ENCODE measurements around the gene SRMS. TPM values are rescaled to one million over a fixed set of nuclear protein-coding genes. Genes with fewer than 3 reads are reported as not detected.
A peak's percentile ranks its signal among the peaks of the same experiment; 100 is the strongest.

The SRMS gene
- total RNA-seq, 1 donor from 2014 or later, result not detected

DNA sequence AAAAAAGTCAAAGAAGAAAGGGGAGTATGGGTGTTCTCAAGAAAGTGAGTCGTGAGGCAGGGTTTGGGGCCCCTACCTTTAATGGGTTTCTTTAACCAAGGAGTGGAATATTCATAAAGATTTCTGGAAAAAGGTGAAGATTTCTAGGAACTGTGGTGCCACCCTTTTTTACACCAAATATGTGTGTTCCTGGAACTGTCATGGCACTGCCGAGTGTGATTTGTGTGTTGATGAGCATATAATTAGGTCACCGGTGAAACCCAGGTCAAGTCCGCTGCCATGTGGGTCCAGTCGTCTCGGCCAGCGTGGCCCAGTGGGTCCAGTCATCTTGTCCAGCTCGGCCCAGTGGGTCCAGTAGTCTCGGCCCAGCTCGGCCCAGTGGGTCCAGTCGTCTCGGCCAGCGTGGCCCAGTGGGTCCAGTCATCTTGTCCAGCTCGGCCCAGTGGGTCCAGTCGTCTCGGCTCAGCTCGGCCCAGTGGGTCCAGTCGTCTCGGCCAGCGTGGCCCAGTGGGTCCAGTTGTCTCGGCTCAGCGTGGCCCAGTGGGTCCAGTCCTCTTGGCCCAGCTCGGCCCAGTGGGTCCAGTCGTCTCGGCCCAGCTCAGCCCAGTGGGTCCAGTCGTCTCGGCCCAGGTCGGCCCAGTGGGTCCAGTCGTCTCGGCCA lies 40.3 kb downstream of the SRMS start:
- Mint-ChIP-seq H3K4me3 (no peak overlapping the region), H3K4me1 (ENCODE audit: low read depth) (no peaks in the 10 kb centered on the region), H3K27me3 (ENCODE audit: insufficient read depth) (peaks cover 14% of the 10 kb centered on the region), H3K36me3 (ENCODE audit: low read depth) (no peaks in the 10 kb centered on the region), H3K9me3 (peaks cover 3% of the 10 kb centered on the region), H3K27ac (peak overlapping the region; percentile 25)
- intact Hi-C loops (cut with micrococcal nuclease), result no loop called here
- no peak for DNase-seq (ENCODE audit: low spot score)

DNA sequence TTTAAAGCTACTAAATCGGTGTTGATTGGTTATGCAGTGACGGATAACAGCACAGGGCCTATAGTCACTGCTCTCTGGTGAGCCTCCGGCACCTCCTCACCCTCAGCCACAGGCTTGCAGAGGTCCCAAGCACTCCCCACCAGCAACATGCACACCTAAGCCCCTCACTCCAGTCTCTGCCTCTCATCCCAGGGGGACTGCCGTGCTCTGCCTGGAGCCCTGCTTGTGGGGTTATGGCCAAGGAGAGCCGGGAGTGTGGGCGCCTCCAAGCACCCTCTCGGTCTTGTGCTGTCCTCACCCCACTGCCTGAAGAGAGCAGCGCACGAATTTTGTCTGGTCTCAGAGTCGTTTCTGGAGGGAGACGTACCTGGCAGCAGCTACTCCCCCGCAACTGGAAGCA lies 41.8 kb downstream of the SRMS start:
- H3K4me1 Mint-ChIP-seq (ENCODE audit: low read depth), result no peaks in the 10 kb centered on the region
- no peaks in the 10 kb centered on the region for H3K36me3 Mint-ChIP-seq (ENCODE audit: low read depth)
- intact Hi-C loops (cut with micrococcal nuclease), result no loop called here
- DNase-seq (ENCODE audit: low spot score), result no peak
- no peak overlapping the region for H3K4me3 Mint-ChIP-seq
- no peak overlapping the region for H3K27ac Mint-ChIP-seq
- H3K9me3 Mint-ChIP-seq, result peaks cover 3% of the 10 kb centered on the region
- peaks cover 10% of the 10 kb centered on the region for H3K27me3 Mint-ChIP-seq (ENCODE audit: insufficient read depth)

DNA sequence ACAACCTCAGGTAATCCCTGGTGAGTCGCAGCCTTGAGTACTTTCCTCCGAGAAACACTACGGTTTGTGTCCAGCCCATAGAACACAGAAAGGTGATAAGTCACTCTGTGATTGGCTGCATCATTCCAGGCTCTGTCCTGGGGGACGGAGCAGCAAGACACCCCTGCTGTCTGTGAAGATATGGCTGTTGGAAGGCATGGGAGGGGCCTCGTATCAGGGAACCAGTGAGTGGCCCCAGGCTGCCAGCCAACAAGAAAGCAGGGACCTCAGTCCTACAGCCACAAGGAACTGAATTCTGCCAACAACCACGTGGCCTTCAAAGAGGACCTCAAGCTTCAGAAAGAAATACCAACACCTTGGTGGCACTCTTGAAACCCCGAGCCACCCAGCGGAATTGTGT lies 42.3 kb downstream of the SRMS start:
- Mint-ChIP-seq H3K4me3 (no peak overlapping the region), H3K9me3 (peaks cover 3% of the 10 kb centered on the region), H3K27me3 (ENCODE audit: insufficient read depth) (peaks cover 7% of the 10 kb centered on the region), H3K27ac (no peak overlapping the region), H3K4me1 (ENCODE audit: low read depth) (no peaks in the 10 kb centered on the region), H3K36me3 (ENCODE audit: low read depth) (no peaks in the 10 kb centered on the region)
- no peak for DNase-seq (ENCODE audit: low spot score)
- intact Hi-C loops (cut with micrococcal nuclease), result no loop called here

DNA sequence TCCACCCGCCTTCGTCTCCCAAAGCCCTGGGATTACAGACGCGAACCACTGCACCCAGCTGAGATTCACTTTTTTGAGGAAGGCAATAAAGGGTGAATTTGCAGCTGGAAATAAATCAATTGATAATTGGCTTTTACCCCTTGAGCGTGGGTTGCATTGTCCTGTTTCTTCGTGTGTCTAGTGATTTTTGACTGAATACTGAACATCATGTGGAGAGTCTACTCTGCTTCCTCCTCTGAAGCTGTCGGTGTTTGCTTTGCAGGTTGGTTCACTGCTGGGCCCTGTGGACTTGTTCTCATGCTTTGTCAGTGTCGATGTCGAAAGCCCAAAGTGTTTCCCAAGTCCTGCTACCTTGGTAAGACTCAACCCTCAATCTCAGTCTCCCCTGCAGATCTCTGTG lies 42.9 kb downstream of the SRMS start:
- Mint-ChIP-seq H3K36me3 (ENCODE audit: low read depth) (no peaks in the 10 kb centered on the region), H3K4me3 (no peak overlapping the region), H3K4me1 (ENCODE audit: low read depth) (no peaks in the 10 kb centered on the region), H3K9me3 (peaks cover 3% of the 10 kb centered on the region), H3K27ac (no peak overlapping the region), H3K27me3 (ENCODE audit: insufficient read depth) (peaks cover 9% of the 10 kb centered on the region)
- intact Hi-C loops (cut with micrococcal nuclease), result no loop called here
- DNase-seq (ENCODE audit: low spot score), result no peak

DNA sequence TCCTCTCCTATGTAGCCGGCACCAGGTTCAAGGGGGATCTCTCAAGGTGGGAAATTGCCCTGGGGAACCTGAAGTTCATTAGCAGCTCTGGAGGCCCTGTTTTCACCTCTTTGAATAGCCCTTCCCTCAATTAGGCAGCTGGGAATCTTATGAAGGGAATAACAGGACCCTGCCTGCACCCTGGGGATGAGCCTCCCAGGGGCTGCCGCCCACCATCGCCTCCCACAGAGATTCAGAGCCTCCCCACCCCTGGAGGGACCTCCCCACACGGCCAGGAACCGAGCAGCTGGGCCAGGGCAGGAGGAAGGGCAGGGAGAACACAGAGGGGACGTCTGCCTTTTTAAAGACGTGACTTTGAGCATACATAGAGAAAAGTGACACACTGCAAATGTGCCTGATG lies 44.0 kb downstream of the SRMS start:
- intact Hi-C loops (cut with micrococcal nuclease), result no loop called here
- Mint-ChIP-seq H3K4me1 (ENCODE audit: low read depth) (no peaks in the 10 kb centered on the region), H3K27ac (no peak overlapping the region), H3K9me3 (peaks cover 3% of the 10 kb centered on the region), H3K36me3 (ENCODE audit: low read depth) (no peaks in the 10 kb centered on the region), H3K4me3 (no peak overlapping the region), H3K27me3 (ENCODE audit: insufficient read depth) (peaks cover 6% of the 10 kb centered on the region)
- DNase-seq (ENCODE audit: low spot score), result no peak

DNA sequence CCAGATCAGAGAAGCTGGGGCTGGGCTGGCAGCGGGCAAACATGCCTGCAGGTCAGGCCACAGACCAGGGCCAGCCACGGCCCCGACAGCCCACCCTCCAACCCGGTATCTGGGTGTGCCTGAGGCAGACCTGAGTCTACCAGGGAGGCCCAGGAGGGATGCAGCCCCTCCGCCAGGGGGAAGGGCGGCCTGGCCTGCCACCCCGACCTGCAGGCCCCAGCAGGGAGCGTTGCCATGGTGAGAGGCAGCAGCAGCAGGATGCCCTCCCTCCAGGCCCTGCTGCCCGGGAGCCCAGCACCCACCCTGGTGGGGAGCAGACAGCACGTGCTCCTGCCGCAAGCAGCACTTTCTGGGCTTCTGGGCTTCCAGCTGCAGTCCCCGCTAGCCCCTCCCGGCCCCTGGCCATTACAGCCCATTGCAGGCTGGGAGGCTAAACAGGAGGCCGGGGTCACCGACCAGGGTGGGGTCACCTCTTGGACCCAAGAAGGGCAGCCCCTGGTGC lies 44.8 kb downstream of the SRMS start:
- Mint-ChIP-seq H3K36me3 (ENCODE audit: low read depth) (no peaks in the 10 kb centered on the region), H3K27me3 (ENCODE audit: insufficient read depth) (peaks cover 6% of the 10 kb centered on the region), H3K4me1 (ENCODE audit: low read depth) (no peaks in the 10 kb centered on the region), H3K4me3 (no peak overlapping the region), H3K27ac (no peak overlapping the region), H3K9me3 (peaks cover 3% of the 10 kb centered on the region)
- intact Hi-C loops (cut with micrococcal nuclease), result no loop called here
- DNase-seq (ENCODE audit: low spot score), result no peak

DNA sequence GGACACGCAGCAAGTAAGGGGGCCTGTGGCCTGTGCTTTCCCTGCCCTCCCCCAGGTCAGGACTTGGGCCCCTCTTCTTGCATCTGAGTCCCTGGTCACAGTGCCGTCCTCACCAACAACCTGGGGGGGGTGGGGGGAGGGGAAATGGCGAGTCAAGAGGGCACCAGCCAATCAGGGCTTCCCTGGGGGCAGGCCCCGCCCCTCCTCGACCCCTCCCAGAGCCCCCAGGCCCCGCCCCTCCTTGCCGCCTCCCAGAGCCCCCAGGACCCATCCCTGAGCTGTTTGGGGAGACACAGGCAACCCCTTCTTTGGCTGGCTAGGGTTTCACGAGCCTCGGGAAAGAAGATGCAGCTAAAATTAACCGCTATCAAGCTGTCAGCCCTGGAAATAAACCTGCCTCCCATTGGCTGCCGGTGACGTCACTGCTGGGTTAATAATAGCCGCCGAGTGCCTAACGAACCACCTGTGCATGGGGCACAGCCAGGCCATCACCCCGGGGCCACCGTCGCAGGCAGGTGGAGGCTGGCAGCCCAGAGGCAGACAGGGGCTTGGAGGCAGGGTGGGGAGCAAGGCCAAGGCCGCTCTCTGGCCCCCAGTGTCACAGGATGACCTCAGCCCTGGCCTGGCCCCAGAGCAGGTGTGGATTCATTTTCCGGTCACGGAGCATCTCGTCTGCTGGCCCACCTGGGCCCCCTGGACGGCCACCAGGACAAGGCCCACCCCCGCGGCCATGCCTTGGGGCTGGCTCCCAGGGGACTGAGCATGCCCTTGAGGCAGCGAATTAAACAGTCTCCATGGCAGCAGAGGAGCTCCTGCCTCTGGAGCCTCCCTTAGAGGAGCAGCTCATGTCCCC lies 45.5 kb downstream of the SRMS start:
- no peaks in the 10 kb centered on the region for H3K36me3 Mint-ChIP-seq (ENCODE audit: low read depth)
- intact Hi-C loops (cut with micrococcal nuclease), result no loop called here
- peaks cover 3% of the 10 kb centered on the region for H3K9me3 Mint-ChIP-seq
- H3K27me3 Mint-ChIP-seq (ENCODE audit: insufficient read depth), result peaks cover 12% of the 10 kb centered on the region
- no peak for DNase-seq (ENCODE audit: low spot score)
- no peak overlapping the region for H3K4me3 Mint-ChIP-seq
- no peaks in the 10 kb centered on the region for H3K4me1 Mint-ChIP-seq (ENCODE audit: low read depth)
- H3K27ac Mint-ChIP-seq, result no peak overlapping the region

DNA sequence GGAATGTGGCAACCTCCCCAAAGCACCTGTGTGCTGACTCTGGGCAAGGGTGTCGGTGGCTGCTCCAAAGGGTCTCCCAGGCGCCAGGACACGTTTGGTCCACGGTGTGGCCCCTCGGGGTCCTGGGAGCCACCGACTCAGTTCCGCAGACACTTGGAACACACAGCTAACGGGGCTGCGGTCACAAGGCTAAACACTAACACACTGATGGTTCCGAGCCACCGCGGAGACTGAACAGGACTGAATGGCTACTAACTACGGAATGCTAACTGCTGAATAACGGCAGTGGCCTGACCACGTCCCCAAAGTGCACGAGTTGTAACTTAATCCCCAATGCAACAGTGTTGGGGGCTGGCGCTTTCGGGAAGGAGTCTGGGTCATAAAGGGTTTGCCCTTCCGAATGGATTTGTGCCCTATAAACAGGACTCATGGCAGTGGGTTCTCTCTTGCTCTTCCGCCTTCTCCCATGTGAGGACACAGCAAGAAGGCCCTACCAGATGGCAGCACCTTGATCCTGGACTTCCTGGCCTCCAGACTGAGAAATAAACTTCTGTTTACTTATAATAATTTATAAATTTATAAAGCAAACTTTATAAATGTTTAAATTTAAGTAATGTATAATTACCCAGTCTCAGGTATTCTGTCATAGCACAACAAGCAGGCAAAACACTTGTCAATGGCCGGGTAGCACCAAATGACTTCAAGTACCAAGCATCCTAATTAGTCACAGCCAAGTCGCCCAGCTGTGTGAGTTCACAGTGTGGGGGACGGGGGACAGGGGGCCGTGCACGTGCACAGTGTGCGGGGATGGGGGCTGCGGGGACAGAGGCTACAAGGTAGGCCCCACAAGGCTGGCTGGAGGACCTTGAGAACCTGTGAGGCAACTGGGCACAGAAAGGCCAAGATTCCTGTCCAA lies 46.4 kb downstream of the SRMS start:
- no peak for DNase-seq (ENCODE audit: low spot score)
- peaks cover 18% of the 10 kb centered on the region for H3K27me3 Mint-ChIP-seq (ENCODE audit: insufficient read depth)
- H3K36me3 Mint-ChIP-seq (ENCODE audit: low read depth), result no peaks in the 10 kb centered on the region
- intact Hi-C loops (cut with micrococcal nuclease), result no loop called here
- no peak overlapping the region for H3K27ac Mint-ChIP-seq
- no peak overlapping the region for H3K4me3 Mint-ChIP-seq
- H3K4me1 Mint-ChIP-seq (ENCODE audit: low read depth), result no peaks in the 10 kb centered on the region
- peaks cover 3% of the 10 kb centered on the region for H3K9me3 Mint-ChIP-seq

DNA sequence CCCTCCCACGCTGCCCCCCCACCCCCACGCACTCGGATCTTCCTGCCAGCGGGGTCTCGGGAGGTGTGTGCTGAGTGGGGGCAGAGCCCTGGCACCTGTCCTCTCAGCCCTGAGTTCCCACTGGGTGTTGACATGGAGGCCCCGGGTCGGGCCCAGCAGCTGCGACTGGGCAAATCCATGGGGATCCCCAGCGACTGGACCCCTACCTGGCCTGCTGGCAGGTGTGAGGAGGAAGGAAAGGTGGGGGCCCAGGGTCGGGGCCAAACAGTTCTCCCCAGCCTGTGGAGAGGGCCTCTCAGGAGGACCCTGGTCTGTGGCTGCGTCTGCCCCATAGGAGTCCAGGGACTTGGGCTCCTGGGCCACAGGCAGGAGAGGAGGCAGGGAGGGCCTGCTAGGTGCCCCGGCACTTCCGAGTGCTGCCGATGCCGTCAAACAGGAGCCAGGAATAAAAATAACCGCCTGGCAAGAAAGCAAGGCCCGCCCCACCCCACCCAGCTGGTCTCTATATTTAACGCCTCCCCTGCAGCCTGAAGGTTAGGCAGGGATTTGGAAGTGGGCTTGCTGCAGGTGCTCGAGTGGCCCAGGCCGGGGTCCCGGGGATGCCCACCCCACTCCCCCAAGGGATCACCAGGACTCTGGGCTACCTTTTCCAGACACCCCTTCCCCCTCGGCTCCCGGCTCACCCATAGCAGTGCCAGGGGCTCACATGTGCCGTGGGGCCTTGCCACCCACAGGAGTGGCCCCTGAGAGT lies 47.2 kb downstream of the SRMS start:
- Mint-ChIP-seq H3K4me3 (no peak overlapping the region), H3K27ac (no peak overlapping the region), H3K9me3 (peaks cover 3% of the 10 kb centered on the region), H3K36me3 (ENCODE audit: low read depth) (no peaks in the 10 kb centered on the region), H3K27me3 (ENCODE audit: insufficient read depth) (peaks cover 18% of the 10 kb centered on the region), H3K4me1 (ENCODE audit: low read depth) (no peaks in the 10 kb centered on the region)
- intact Hi-C loops (cut with micrococcal nuclease), result no loop called here
- no peak for DNase-seq (ENCODE audit: low spot score)

DNA sequence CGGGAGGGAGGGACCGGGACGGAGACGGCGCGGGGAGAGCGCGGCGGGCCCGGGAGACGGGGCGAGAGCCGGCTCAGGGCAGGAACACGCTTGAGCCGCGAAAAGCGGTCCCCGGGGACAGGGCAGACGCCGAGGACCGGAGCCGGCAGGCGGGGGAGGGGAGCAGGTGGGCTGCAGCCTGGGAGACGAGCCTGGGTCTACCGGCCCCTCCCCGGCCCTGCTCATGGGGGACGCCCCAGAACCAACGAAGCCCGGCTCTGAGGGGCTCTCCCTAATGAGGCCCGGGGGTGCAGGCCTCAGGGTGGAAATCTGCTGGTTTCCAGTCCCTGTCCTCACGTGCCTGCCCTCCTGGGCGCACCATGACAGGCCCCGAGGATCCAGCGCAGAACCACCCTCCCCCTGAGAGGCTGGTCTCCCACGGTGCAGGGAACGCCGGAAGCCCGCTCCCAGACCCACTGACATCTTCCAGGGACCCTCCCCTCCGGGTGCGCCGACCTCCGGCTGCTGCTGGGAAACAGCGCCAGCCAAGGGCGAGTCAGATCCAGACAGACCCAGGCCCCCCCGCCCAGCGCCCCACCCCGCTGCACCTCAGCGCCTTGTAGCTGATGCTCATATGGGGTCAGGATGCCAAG lies 48.1 kb downstream of the SRMS start:
- intact Hi-C loops (cut with micrococcal nuclease), result no loop called here
- Mint-ChIP-seq H3K4me1 (ENCODE audit: low read depth) (no peaks in the 10 kb centered on the region), H3K27me3 (ENCODE audit: insufficient read depth) (peaks cover 14% of the 10 kb centered on the region), H3K4me3 (no peak overlapping the region), H3K27ac (no peak overlapping the region), H3K9me3 (peaks cover 3% of the 10 kb centered on the region), H3K36me3 (ENCODE audit: low read depth) (no peaks in the 10 kb centered on the region)
- DNase-seq (ENCODE audit: low spot score), result no peak

DNA sequence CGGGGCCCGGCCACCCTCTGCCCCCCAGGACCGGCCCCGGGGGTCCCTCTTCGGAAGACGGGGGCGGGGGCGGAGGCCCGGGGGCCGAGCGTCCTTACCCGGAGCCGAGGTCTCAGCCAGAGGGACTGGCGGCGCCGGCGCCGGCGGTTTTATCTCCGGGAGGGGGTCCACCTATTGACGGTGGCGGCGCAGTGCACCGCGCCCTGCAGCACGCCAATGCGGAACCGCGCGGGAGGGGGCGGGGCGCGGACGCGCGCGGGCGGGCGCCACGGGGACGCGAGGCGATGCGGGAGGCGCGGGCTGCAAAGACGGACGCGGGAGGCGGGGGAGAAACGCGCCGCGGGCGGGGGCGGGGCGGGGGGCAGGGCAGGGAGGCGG lies 48.6 kb downstream of the SRMS start, which contains the start of gene EEF1A2:
Gene EEF1A2 (minus strand): TSS at position 124 of the 378 bp plus-strand sequence. CDS start 1,320 bp downstream, outside the sequence.
- no peak within 1 kb of the TSS for H3K4me3 Mint-ChIP-seq
- no peaks in the 10 kb centered on the region for H3K4me1 Mint-ChIP-seq (ENCODE audit: low read depth)
- peaks cover 14% of the 10 kb centered on the region for H3K27me3 Mint-ChIP-seq (ENCODE audit: insufficient read depth)
- no peak within 1 kb of the TSS for H3K27ac Mint-ChIP-seq
- peaks cover under 1% of the 10 kb centered on the region for H3K9me3 Mint-ChIP-seq
- DNase-seq (ENCODE audit: low spot score), result peak; percentile 38
- intact Hi-C loops (cut with micrococcal nuclease), result no loop called here
- H3K36me3 Mint-ChIP-seq (ENCODE audit: low read depth), result no peaks in the 10 kb centered on the region

Measured in activated T-helper 1 cell treated with anti-CD3 and anti-CD28 coated beads, Interleukin-12 subunit alpha, Interleukin-12 subunit beta, Interleukin-2, Interleukin-4 antibody, amounts not matched to agents 30 ng/mL and 10 ng/mL and 1 ng/mL, durations not matched to agents 14 hours and 24 hours and 36 hours (primary cell).